GM18519 (cell line): ENCODE results near the gene PLCH1.

ENCODE experiments used
- ATAC-seq: cut with Tn5 transposase; IDR thresholded peaks from one replicate; pipeline ENCODE4 v1.9.1; 2021; ENCODE audit warnings: mild to moderate bottlenecking, moderate library complexity; ENCODE audit not compliant: unreplicated experiment, low FRiP score

Gene PLCH1

GRCh38 chr3:155744626-155745324, at the start of gene PLCH1:
Gene PLCH1 (minus strand): TSS chr3:155745071. CDS start chr3:155704224, 40,847 bp downstream.
- no peak for ATAC-seq

- no peak for ATAC-seq
Measured at GRCh38 chr3:155792532-155792931, 47.7 kb upstream of the PLCH1 start.

GRCh38 chr3:155791190-155791589, 46.3 kb upstream of the PLCH1 start:
- ATAC-seq: no peak

GRCh38 chr3:155790272-155790925, 45.5 kb upstream of the PLCH1 start:
- ATAC-seq: no peak

- ATAC-seq: no peak
Measured at GRCh38 chr3:155785662-155786295, 40.9 kb upstream of the PLCH1 start.

GRCh38 chr3:155782390-155782953, 37.6 kb upstream of the PLCH1 start:
- no peak for ATAC-seq

GRCh38 chr3:155780291-155780690, 35.4 kb upstream of the PLCH1 start:
- ATAC-seq: no peak

GRCh38 chr3:155778462-155778861, 33.6 kb upstream of the PLCH1 start:
- no peak for ATAC-seq

- ATAC-seq: no peak
Measured at GRCh38 chr3:155772801-155773200, 27.9 kb upstream of the PLCH1 start.

- no peak for ATAC-seq
Measured at GRCh38 chr3:155771126-155771525, 26.3 kb upstream of the PLCH1 start.

- ATAC-seq: no peak
Measured at GRCh38 chr3:155766206-155766605, 21.3 kb upstream of the PLCH1 start.

GRCh38 chr3:155763870-155764463, 19.1 kb upstream of the PLCH1 start:
- ATAC-seq: no peak

- no peak for ATAC-seq
Measured at GRCh38 chr3:155760653-155761052, 15.8 kb upstream of the PLCH1 start.

GRCh38 chr3:155757577-155757976, 12.7 kb upstream of the PLCH1 start:
- ATAC-seq: no peak

- peak; percentile 65 for ATAC-seq
Measured at GRCh38 chr3:155753038-155753639, 8.3 kb upstream of the PLCH1 start.

GRCh38 chr3:155748611-155749365, 3.9 kb upstream of the PLCH1 start:
- no peak for ATAC-seq

GRCh38 chr3:155747946-155748290, 3.0 kb upstream of the PLCH1 start:
- ATAC-seq: no peak

GRCh38 chr3:155747286-155747945, 2.5 kb upstream of the PLCH1 start:
- ATAC-seq: no peak

- ATAC-seq: no peak
Measured at GRCh38 chr3:155746703-155747102, 1.8 kb upstream of the PLCH1 start.
